Mucosa of rectum (tissue), 2 donors: ENCODE measurements around the gene CD209.
A peak's percentile ranks its signal among the peaks of the same experiment; 100 is the strongest.

ENCODE experiments used
- H3K27ac ChIP-seq, 2 donors: one replicate each; pipeline ENCODE4 v1.7.0; 2013; ENCODE audit warnings: inconsistent platforms in 2 of 2, low read depth in 2 of 2, low read length in 2 of 2
- H3K27me3 ChIP-seq, 2 donors: one replicate each; pipeline ENCODE4 v1.7.0; 2013; ENCODE audit warnings: low read length in 2 of 2; ENCODE audit not compliant: control insufficient read depth in 2 of 2, insufficient read depth in 2 of 2
- H3K36me3 ChIP-seq, 2 donors: one replicate each; pipeline ENCODE4 v1.7.0; 2013; ENCODE audit warnings: low read length in 2 of 2; ENCODE audit not compliant: control insufficient read depth in 2 of 2, insufficient read depth in 2 of 2
- H3K4me1 ChIP-seq, 2 donors: one replicate each; pipeline ENCODE4 v1.7.0; 2013; ENCODE audit warnings: low read length in 2 of 2, mild to moderate bottlenecking in 1 of 2; ENCODE audit not compliant: control insufficient read depth in 2 of 2, insufficient read depth in 2 of 2
- H3K4me3 ChIP-seq, 2 donors: one replicate each; pipeline ENCODE4 v1.7.0; 2013; ENCODE audit warnings: low read length in 2 of 2
- H3K9ac ChIP-seq, 2 donors: one replicate each; pipeline ENCODE4 v1.7.0; 2013; ENCODE audit warnings: low read length in 2 of 2, low read depth in 1 of 2, mild to moderate bottlenecking in 1 of 2
- H3K9me3 ChIP-seq, 2 donors: one replicate each; pipeline ENCODE4 v1.7.0; 2013; ENCODE audit warnings: low read length in 2 of 2; ENCODE audit not compliant: control insufficient read depth in 2 of 2
- donor health status: healthy.
- donor health status: Normal muscosa, but diverticular disease.

CD209 gene

DNA sequence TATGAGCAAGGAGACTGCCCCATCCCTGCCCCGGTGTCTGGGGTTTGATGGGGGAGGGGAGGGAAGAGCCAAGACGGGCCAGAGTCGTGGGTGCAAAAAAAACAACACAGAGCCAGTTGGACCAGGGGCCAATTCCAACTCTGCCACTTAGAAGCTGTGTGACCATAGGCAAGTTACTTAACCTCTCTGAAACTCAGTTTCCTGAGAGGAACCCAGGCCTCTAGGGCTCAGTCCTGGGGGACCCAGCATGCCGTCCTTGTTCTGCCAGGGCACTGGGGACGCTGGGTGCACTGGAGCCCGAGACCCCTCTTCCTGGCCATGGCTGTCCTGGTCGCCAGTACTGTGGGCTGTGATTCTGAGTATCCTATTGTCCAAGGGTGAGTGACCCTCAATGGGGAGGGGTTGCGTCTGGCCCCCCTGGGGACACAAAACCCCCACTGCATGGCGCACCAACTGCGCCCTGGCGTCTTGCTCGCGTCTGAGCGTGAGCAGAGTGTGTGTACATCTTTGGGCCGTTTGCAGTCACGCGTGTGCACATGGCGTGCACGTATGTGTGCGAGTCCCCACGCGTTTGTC is 40.4 kb upstream of the CD209 start:
- Histone ChIP-seq H3K27ac (no peak overlapping the region), H3K4me1 (peaks cover 3 to 6% of the 10 kb centered on the region in 2 donors), H3K9ac (no peak overlapping the region), H3K36me3 (no peaks in the 10 kb centered on the region), H3K9me3 (no peaks in the 10 kb centered on the region), H3K27me3 (peaks cover 16 to 23% of the 10 kb centered on the region in 2 donors), H3K4me3 (no peak overlapping the region)

DNA sequence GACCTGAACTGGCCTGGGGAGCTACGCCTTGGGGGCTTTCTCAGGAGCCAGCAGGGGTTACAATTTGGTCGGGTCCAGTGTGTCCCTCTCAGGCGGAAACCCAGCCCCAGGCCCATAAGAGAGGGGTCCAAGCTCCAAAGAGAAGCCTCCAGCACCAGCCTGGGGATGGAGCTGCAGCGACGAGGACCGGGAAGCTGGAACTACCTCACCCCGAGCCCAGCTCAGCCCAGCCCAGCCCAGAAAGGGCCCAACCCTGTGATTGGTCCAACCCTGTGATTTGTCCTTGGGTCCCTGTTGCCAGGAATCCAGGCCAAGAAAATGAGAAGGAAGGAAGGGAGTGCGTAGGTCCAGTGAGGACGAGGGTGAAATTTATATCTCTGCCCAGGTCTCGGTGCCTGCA is 39.8 kb upstream of the CD209 start:
- Histone ChIP-seq H3K4me1 (peaks cover 3 to 6% of the 10 kb centered on the region in 2 donors), H3K4me3 (no peak overlapping the region), H3K27ac (no peak overlapping the region), H3K9ac (no peak overlapping the region), H3K27me3 (peaks cover 16 to 23% of the 10 kb centered on the region in 2 donors), H3K9me3 (no peaks in the 10 kb centered on the region), H3K36me3 (no peaks in the 10 kb centered on the region)

DNA sequence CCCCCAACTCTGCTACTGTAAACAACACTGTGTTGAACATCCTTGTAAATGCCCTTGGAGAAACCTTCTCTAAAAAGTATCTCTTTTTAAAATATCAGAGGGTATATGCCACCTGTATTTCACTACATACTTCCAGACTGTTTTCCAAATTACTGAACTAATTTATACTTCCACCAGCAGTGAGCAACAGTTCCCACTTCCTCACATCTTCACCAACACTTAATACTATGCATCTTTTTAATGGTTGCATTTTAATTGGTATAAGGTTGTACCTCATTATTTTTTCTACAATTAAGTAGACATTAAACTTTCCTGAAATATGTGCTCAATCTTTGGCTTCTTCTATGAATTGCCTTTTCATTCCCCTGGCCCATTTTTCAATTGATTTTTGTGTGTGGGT is 37.5 kb upstream of the CD209 start:
- H3K27ac ChIP-seq = no peak overlapping the region
- H3K4me3 ChIP-seq = no peak overlapping the region
- H3K9ac ChIP-seq = no peak overlapping the region
- peaks cover 3 to 6% of the 10 kb centered on the region in 2 donors for H3K4me1 ChIP-seq
- H3K9me3 ChIP-seq = no peaks in the 10 kb centered on the region
- H3K36me3 ChIP-seq = no peaks in the 10 kb centered on the region
- H3K27me3 ChIP-seq = peaks cover 19 to 27% of the 10 kb centered on the region in 2 donors

DNA sequence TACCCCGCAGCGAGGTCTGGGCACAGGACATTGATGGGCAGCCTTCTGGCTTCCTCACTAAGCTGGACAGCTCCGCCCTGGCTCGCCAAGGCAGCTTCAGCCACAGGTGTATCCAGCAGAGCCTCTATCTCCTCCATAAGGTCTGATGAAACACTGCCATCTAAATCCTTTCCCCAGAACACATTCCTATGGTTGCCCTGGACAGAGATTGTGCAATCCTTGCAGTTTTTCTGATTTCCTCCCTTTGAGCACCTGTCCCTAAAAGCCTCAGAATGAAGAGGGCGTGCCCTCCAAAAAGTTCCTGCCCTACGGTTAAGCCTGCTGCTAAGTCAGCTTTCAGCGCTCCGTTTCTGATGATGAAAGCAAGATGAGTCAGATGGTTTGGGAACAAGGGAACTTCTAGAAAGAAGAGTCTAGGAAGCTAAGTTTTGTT is 36.7 kb upstream of the CD209 start:
- H3K27me3 ChIP-seq = peaks cover 17 to 24% of the 10 kb centered on the region in 2 donors
- H3K9ac ChIP-seq = no peak overlapping the region
- no peaks in the 10 kb centered on the region for H3K9me3 ChIP-seq
- H3K36me3 ChIP-seq = no peaks in the 10 kb centered on the region
- peaks cover 1 to 3% of the 10 kb centered on the region in 2 donors for H3K4me1 ChIP-seq
- no peak overlapping the region for H3K27ac ChIP-seq
- no peak overlapping the region for H3K4me3 ChIP-seq

DNA sequence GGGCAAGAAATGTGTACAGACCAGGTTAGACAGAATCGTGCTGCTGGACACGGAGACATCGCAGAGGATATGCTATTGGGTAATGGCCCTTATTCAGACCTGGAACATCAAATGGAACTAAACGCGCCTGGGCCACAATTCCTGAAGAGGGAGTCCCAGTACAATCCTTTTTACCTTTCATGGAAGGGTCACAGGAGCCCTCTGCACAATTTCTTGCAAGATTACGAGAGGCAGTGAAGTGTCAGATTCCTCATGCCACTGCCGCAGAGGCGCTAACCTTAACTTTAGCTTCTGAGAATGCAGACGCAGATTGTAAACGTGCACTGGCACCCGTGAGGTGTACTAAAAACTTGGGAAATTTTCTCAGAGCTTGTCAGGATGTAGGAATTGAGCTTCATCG is 33.8 kb upstream of the CD209 start:
- Histone ChIP-seq H3K27ac (no peak overlapping the region), H3K4me1 (no peaks in the 10 kb centered on the region), H3K9me3 (no peaks in the 10 kb centered on the region), H3K36me3 (no peaks in the 10 kb centered on the region), H3K27me3 (peaks cover 7 to 13% of the 10 kb centered on the region in 2 donors), H3K4me3 (no peak overlapping the region), H3K9ac (no peak overlapping the region)

DNA sequence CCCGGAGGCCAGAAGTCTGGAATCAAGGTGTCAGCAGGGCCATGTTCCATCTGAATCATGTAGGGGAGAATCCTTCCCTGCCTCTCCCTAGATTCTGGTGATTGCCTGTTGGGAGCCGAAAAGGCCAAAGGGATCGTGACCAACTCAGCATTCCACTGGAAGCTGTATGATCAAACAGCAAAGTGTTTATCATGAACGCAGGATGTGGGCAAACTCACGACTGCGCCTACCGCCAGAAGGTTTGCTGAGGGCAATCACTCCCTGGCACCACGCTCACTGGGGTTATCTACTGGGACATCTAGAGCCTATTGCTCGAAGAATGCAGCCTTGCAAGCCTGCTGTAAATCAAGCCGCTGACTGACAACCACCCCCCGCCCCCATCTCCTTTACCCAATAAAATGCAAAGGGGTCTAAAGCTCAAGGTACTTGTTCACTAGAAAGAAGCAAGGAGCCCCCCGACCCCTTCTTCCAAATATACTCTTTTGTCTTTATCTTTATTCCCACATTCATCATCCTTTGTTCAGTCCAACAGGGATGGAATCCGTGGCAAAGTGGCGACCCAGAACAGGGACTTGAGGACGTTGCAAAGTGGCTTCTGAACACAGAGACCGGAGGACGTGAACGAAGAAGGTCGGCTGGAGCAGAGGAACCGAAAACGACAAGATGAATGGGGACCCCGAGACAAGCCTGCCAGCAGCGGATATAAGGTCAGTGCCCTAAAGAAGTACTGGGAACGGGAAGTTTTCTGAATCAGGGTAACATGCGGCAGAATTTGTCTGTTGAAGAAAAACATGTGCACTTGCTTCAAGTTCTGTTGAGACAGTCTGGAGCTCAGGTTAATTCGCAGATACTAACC is 32.5 kb upstream of the CD209 start:
- H3K9me3 ChIP-seq = no peaks in the 10 kb centered on the region
- peaks cover 7 to 13% of the 10 kb centered on the region in 2 donors for H3K27me3 ChIP-seq
- H3K36me3 ChIP-seq = no peaks in the 10 kb centered on the region
- H3K4me3 ChIP-seq = no peak overlapping the region
- H3K9ac ChIP-seq = no peak overlapping the region
- no peak overlapping the region for H3K27ac ChIP-seq
- no peaks in the 10 kb centered on the region for H3K4me1 ChIP-seq

DNA sequence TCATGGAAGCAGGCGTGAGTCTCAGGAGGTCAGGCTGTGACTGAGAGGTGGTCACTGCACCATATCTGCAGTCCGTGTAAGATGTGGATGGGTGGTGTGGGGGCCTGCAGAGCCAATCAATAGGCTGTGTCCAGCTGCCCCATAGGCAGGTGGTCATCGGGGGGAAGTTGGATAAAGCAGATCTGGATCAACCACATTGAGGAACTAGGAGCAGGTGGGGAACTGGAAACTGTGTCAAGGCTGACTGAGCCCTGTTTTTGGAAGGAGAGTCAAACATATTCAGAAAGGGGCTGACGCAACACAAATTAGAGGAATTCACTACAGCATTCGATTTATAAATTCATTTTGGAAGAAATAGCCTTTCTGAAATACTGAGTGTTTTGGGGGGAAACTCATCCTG is 30.7 kb upstream of the CD209 start:
- no peak overlapping the region for H3K9ac ChIP-seq
- no peak overlapping the region for H3K4me3 ChIP-seq
- no peaks in the 10 kb centered on the region for H3K9me3 ChIP-seq
- H3K4me1 ChIP-seq = no peaks in the 10 kb centered on the region
- peaks cover 4 to 9% of the 10 kb centered on the region in 2 donors for H3K27me3 ChIP-seq
- no peaks in the 10 kb centered on the region for H3K36me3 ChIP-seq
- no peak overlapping the region for H3K27ac ChIP-seq

DNA sequence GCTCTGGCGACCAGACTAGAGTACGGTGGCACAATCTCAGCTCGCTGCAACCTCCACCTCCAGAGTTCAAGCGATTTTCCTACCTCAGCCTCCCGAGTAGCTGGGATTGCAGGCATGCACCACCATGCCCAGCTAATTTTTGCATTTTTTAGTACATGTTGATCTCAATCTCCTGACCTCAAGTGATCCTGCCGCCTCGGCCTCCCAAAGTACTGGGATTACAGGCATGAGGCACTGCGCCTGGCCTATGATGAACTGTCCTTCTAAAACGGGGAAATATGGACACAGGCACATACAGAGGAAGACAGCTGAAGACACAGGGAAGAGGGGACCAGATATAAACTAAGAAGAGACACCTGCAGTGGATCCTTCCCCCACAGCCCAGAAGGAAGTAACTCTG is 28.4 kb upstream of the CD209 start:
- H3K27ac ChIP-seq = no peak overlapping the region
- no peaks in the 10 kb centered on the region for H3K36me3 ChIP-seq
- no peak overlapping the region for H3K4me3 ChIP-seq
- H3K9ac ChIP-seq = no peak overlapping the region
- no peaks in the 10 kb centered on the region for H3K27me3 ChIP-seq
- no peaks in the 10 kb centered on the region for H3K9me3 ChIP-seq
- H3K4me1 ChIP-seq = peaks cover 0 to 2% of the 10 kb centered on the region in 2 donors

DNA sequence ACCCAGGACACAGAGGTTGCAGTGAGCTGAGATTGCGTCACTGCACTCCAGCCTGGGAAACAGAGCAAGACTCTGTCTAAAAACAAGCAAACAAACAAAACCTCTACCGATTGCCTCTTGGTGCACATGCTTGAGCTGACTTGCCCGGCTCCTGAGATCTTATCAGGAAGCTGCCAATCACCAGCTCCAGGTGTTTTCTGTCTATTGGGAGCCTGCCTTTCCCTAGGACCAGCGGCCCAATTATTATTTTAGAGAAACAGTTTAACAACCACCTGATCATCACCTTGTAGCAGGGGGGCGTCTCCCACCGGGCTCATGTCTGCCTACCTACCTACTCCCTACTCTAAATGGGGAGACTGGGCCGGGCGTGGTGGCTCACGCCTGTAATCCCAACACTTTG is 26.5 kb upstream of the CD209 start:
- no peak overlapping the region for H3K4me3 ChIP-seq
- H3K9me3 ChIP-seq = no peaks in the 10 kb centered on the region
- H3K27ac ChIP-seq = no peak overlapping the region
- H3K36me3 ChIP-seq = no peaks in the 10 kb centered on the region
- H3K27me3 ChIP-seq = no peaks in the 10 kb centered on the region
- no peak overlapping the region for H3K9ac ChIP-seq
- peaks cover 0 to 2% of the 10 kb centered on the region in 2 donors for H3K4me1 ChIP-seq

DNA sequence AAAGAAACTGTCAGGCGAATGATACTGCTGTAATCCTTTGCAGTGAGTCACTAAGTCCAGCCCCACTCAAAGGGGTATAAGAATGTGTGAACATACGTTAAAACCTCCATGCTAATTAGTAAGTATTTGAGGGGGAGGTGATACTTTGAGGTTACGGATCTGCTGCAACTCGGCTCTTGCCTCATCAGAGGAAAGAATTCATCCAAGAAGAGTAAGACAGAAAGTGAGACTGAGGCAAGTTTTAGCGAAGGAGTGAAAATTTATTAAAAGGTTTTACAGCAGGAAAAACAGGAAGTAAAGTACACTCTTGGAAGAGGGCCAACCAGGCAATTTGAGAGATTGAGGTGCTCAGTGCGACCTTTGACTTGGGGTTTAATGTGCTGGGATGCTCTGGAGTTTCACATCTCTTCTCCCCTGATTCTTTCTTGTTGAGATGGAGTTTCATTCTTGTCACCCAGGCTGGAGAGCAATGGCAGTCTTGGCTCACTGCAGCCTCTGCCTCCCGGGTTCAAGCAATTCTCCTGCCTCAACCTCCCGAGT is 25.5 kb upstream of the CD209 start:
- Histone ChIP-seq H3K27ac (no peak overlapping the region), H3K4me3 (no peak overlapping the region), H3K27me3 (no peaks in the 10 kb centered on the region), H3K9me3 (no peaks in the 10 kb centered on the region), H3K9ac (peak overlapping the region in 1 of 2 donors; percentile 14), H3K4me1 (peaks cover 0 to 2% of the 10 kb centered on the region in 2 donors), H3K36me3 (no peaks in the 10 kb centered on the region)
